NCI-H2029 treated with DMSO at 0.1 percent for 48 hours (cell line): ENCODE data around the gene MYPN.
"Not testable (repeated sequence)": the region's sequence is repeated elsewhere in the genome, so short reads cannot be mapped to it uniquely, and the experiment has no call there.

Experiments used
- DNase-seq: peaks from one replicate; lab custom pipeline; 2025; lab: John Stamatoyannopoulos, UW

MYPN gene

GRCh38 chr10:68231106-68231816 is 122.0 kb downstream of the MYPN start:
- DNase-seq, result no peak

DNA sequence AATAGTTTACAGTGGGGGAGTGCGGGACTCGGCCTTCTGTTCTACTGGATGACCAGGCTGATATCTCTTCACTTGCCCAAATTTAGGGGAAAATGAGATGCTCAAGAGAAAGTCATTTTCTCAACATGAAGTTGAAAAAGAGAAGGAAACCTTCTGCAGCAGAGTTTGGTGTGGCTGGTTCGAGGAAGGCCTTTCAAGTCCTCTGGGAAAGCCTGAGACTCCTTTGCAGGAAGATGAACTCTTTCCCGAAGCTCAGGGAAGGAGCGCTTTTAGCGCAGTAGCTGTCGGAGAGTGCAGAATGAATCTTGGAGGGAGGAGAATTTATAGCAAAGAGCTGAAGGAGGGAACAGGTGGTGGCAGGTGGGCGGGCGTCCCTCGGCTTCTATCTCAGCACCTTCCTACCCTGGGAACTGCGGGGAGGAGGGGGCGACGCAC is 122.5 kb downstream of the MYPN start, which contains the start of gene ATOH7:
Gene ATOH7 (minus strand): TSS at position 297 of the 435 bp plus-strand sequence. CDS start 436 bp downstream, outside the sequence.
- DNase-seq, result no peak

DNA sequence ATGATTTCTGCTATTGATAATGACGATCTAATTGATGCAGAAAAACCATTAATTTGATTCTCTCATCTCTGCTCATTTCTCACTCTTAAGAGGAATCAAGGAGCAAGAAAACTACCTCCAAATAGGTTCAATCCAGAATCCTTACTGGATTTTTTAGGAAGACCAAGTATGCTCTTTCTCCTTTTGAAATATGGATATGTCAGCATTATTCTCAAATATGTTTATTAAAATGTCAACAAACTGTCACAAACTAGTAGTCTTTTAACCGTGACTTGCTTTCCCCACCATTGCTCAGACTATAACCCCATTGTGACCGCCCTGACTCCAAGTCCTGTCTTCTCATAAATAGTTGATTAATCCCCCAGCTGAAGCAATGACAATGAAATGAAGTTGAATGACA is 123.8 kb downstream of the MYPN start:
- no peak for DNase-seq

DNA sequence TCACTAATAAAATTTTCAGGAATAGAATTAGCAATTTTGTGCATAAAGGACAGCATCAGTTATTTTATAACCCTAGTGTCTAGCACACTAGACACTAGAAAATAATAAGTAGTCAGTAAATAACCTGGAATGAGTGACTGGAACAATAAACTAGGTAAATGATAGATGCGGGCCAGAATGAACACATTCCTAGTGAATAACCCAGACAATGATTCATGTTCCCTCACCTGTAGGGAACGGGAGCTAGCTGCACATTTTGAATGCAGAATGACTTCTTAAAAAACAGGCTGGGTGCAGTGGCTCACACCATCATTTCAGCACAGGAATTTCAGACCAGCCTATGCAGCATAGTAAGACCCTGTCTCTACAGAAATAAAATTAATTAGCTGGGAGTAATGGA is 125.8 kb downstream of the MYPN start:
- no peak for DNase-seq

- DNase-seq, result no peak
Measured at GRCh38 chr10:68235581-68235980, 126.3 kb downstream of the MYPN start.

GRCh38 chr10:68237173-68237572 is 127.9 kb downstream of the MYPN start:
- DNase-seq, result no peak

- DNase-seq, result no peak
Measured at GRCh38 chr10:68238371-68238770, 129.1 kb downstream of the MYPN start.

DNA sequence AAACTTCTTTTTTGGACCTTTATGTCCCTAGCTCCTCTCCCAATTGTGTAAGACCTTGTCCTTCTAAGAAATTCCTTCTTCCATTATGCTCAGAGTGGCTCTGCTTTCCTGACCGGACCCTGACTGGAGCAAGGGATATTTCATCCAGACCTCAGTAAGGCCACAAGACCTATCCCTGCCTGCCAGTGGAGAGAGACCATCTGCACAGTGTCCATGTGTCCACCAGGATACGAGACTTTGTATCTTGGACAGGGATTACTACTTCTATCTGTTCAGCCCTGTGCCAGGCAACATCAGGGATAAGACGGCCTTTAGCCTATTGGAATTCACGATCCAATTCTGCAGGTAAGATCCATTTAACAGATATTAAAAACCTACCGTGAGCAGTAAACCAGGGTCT is 129.8 kb downstream of the MYPN start:
- DNase-seq, result no peak

GRCh38 chr10:68239596-68240150 is 130.4 kb downstream of the MYPN start:
- no peak for DNase-seq

DNA sequence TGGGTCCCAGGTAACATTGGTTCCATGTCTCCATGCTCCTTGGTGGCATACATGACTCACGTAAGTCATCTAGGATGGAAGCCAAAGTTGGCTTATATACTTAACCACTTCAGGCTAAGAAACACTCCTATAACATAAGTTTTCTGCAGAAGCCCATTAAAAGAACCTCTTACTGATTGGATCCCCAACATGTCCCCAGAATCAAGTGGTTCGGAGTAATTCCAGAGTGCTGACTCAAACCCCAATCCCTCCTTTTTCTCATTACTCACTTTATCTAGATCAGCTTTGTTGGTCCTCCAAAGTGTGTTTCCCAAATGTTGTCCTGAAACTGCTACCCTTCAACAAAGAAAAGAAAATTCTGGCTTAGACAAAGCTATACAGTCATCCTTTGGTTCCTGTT is 132.8 kb downstream of the MYPN start:
- no peak for DNase-seq

- DNase-seq, result not testable (repeated sequence)
Measured at GRCh38 chr10:68246397-68246796, 137.1 kb downstream of the MYPN start.

DNA sequence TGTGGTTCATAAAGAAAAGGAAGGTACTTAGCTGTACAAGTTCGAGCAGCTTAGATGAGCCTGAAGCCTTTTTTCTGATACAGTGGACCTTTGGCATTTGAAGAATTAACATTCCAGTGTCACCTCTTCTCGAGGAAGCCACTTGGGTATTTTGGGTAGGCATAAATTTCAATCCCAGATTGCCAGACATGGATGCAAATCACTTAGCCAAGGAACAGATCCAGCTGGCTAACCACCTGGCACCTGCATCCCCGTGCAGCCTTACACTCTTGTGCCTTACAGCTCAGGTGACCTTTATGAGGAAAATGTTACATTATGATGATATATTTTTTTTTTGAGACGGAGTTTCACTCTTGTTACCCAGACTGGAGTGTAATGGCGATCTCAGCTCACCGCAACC is 138.6 kb downstream of the MYPN start:
- no peak for DNase-seq

- no peak for DNase-seq
Measured at GRCh38 chr10:68249297-68249696, 140.0 kb downstream of the MYPN start.

GRCh38 chr10:68251151-68251550 is 141.9 kb downstream of the MYPN start:
- DNase-seq, result no peak

DNA sequence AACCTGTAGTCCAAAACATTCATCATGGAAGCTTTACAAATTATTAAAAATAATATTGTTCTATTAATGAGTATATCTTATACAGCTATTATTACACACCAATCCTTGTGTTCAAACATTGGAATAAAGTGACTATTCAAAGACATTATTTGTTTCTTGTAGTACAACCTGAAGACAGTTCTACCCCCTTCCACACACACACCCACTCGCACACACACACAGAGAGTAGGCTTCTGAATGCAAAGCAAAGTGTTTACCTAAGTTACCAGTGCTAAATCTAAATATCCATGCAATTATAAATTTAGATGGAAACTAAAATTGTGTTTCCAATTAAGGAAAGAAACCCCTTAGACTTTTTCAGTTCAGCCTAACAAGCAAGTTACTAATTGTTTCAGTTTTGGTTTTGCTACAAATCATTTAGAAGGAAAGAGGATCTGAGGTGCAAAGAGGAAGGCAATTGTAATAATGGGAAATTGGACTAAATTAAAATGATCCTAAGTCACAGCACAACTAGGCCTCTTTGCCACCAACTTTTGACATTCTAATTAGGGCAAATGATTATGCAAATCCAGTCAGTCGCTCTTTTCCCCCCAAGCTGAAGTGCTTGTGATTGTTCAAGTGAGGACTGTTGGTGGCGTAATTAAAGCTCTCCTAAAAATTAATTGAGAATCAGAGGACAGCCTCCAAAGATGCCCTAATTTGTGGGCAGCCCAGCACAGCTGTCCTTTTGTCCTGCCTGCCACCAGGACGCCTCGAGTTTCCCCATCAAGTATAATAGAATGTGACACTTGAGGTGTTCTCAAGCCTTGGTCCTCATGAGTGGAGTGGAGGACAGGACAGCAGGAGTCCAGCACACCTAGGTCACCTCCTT is 142.6 kb downstream of the MYPN start:
- no peak for DNase-seq

DNA sequence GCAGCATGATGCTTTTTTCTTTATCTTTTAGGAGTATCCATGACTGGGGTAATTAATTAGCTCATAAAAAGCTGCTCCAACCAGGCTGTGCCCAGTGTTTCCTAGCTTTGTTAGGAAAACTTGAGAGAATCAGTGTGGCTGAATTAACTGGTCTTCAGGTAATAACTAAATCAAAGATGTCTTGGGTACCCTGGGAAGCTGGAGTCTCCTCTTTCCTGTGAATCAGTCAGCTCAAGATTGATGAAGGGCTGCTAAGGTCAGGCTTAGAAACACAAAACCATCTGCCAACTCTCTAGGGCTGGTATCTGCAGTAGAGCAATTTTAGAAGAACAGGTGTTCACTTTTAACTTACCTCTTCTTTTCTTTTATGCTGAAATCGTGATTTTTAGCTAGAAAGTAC is 144.1 kb downstream of the MYPN start:
- DNase-seq, result no peak

DNA sequence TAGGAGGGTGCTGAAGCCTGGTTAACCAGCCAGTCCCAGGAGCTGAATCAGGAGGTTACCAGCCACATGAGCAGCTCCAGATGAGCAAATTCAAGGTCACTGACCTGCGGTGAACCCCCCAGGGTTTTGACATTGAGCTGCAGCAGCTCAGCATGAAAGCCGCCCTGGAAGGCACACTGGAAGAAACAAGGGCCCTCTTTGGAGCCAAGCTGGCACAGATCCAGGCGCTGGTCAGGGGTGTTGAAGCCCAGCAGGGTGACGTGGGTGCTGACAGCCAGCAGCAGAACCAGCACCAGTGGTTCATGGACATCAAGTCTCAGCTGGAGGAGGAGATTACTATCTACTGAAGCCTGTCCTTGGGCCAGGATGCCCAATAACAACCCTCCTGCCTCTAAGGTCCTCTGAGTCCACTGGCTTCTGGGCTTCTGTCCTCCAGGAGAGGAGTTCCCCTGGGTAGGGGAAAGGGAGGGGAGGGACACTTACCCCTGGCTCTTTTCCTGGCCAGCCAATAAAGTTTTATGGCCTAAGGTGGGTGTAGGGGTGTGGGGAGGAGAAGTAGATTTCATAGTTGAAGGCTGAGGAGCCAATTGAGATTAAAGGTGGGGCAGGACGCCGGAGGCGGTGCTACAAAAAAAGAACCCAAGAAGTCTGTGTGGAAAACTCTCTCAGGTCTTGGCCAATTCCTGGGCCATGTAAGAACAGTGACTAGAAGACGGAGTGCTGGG is 152.0 kb downstream of the MYPN start:
- no peak for DNase-seq
